Activated CD8-positive, alpha-beta memory T cell treated with anti-CD3 and anti-CD28 coated beads, Interleukin-2, amount 50 U/mL, for 4 hours (primary cell): Measurements from ENCODE around the gene FANCC.

Source experiments
- DNase-seq: peaks from one replicate; pipeline ENCODE4 v3.0.0-alpha.2; 2020

Gene FANCC

GRCh38 chr9:95095641-95096355 lies 221.7 kb downstream of the FANCC start:
- no peak for DNase-seq

- no peak for DNase-seq
Measured at GRCh38 chr9:95094002-95094401, 223.5 kb downstream of the FANCC start.

DNA sequence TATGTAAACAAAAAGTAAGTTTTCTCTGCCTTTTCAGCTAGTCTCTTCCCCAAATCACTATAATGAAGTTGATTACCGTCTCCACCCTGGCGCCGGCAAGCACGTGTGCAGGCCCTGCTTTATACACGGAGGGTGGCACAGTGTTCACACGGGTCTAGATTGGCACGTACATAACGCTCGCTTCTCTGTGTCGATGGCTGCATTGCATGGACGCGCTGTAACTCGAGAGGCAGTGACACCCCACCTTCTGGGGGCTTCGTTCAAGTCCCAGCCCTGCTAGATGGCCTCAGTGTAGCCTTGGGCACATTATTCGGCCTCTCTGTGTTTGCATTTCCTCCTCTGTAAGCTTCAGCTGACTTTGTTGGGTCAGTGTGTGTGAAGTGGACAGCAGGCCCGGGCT lies 223.9 kb downstream of the FANCC start:
- DNase-seq: no peak

GRCh38 chr9:95092262-95093072 lies 225.0 kb downstream of the FANCC start:
- DNase-seq: no peak

DNA sequence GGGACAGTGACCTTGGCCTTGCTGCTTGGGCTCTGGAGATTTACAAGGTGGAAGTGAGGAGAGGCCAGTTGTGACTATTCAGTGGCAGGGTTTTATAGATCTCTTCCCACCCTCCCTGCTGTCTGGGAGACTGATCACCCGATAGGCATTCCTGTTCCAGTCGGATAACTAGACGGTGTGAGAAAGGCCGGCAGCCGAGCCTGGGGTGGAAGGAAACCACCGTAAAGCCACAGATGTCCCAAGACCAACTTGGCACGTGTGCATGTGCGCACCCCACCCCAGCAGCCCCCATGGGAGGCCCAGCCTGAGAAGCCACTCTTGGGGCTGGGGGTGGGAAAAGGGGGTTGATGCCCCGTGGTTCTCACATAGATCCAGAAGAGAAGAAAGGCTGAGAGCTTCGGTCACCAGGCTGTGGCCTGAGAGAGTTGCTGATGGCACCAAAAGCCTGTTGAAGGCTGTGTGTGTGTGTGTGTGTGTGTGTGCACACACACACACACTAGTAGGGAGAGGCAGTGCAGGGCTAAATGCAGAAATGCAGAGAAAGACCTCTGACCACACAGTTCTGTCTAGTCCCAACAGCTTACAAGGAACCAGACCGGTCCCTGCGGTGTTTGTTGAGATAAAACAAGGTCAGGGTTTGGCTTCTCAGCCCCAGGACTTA lies 225.8 kb downstream of the FANCC start:
- no peak for DNase-seq

DNA sequence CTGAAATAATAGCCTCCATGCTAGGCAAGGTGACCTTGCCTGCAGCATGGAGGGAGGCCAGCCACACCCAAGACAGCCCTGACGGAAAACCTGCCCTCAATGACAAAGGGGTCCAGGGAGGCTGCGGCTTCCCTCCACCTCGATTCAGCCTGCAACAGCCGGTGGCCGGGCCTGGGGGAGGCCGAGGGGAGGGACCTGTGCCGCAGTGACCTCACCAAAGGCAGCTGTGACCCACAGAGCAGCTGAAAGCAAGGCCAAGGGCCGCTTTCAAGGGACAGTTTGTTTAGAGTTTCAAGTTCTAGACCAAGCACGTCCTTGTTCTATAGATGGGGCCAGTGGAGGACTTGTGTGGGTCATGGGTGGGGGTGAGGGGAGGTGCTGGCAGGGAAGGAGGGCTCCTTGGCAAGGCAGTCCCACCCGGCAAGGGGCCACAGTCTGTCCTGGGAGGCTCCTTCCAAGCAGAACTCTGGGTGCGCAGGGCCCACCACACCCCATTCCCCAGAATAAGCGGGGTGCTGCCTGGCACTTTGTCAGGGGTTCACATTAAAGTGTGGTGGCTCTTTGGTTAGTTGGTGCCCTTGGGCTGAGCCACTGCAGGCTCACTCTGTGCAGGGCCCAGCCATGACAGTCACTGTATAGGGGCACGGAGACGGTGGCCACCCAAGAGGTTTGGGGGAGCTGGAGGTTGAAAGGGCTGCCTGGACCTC lies 226.5 kb downstream of the FANCC start:
- no peak for DNase-seq

DNA sequence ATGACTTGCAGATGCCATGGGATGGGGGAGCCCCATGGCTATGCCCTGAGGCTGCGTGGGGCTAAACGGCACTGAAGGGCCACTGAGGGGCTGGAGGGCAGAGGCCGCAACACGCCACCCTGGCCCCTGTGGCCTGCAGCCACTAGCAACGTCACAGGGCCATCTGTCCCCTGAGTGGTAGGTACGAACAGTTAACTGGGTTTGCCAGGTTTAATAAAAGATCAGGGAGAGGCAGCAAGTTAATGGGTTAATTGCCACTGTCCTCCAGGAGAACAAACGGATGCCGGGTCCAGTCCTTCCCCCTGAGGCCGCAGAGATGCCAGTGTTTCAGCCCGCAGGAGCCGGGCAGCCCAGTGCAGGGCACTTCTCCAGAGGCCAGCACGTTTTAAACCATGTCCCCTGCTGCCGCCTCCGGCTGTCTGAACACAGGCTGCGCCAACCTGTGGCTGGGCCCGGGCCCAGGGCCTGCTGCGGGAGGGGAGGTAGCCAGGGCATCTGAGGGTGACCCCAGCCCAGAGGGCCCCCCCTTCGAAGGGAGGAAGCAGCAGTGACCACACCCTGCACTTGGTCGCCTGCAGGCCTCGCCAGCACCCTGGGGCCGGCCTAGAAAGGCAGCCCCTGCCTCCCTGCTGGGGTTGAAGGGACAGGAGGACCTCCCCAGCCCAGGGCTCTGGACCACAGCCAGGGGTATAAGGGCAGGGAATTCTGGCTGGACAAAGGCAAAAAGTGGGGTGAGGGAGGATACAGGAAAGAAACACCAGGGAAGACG lies 227.3 kb downstream of the FANCC start:
- no peak for DNase-seq

GRCh38 chr9:95089257-95090022 lies 228.1 kb downstream of the FANCC start:
- DNase-seq: no peak

- no peak for DNase-seq
Measured at GRCh38 chr9:95088421-95089161, 228.9 kb downstream of the FANCC start.

DNA sequence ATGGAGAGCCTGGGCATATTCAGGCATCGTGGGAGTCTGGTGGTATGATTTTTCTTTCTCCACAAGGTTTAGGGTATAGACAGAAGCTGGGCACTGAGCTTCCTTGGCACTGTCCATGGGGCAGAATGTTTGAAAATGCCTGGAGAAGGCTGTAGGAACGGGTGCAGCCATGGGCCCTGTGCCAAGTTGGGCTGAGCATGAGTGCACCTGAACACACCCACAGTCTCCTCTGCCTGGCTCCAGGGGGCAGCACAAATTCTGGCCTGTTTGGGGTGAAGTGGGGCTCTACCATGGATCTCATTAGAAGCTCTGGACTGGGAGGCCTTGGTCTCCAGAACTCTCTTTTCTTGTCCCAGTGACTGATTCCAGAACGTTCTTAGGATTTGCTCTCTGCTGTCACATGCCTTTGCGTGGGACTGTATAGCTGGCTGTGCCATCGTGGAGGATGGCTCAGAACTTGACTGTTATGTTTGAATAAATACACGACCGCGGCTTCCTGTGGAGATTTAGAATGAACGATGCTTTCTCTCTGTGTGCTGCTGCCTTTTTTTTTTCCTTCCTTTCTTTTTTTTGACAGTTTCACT lies 229.8 kb downstream of the FANCC start:
- no peak for DNase-seq

DNA sequence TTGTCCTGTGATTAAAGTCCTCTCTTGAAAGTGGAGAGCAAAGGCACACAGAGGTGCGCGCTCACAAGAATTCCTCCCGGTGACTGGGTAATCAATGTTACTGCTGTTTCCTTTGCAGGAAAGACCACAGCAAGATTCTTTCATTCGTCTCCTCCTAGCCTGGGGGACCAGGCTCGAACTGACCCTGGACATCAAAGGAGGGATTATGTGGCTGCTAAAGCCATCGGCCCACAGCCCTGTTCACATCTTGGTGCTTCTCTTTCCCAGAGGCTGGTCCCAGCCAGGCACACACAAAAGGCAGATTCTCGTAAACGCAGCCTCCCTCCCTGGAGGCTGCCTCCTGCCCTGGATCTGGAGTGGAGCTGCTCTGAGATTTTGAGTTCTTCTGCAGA lies 230.9 kb downstream of the FANCC start:
- DNase-seq: no peak

DNA sequence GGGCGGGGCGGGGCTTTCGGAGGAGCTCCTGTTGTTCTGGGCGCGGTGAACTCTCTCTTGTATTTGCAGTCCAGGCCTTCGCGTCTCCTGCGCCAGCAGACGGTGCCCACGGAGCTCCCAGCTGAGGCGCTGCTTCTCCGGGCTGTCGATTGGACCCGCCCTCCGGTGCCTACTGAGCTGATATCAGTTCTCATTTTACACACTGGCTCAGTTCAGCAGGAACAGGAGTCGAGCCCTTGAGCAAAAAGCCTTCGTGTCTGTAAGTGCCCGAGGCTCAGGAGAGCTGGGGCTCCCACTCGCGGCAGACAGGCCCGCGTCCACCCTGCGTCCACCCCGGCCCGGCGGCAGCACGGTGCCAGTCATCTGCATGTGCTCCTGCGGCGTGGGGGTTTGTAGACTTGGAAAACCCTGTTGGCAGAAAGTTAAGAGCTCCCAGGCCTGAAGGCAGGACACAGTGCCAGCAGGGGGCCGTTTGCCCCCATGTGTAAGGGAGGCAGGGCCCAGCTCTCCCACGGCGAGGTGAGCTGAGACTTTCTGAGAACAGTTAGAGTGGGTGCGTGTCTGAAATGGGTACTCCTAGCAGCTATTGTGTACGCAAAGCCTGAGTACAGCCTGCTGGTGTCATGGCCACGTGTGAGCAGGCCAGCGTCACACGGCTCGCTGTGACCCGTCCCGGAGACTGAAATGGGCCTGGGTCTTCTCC lies 231.5 kb downstream of the FANCC start:
- DNase-seq: no peak

- no peak for DNase-seq
Measured at GRCh38 chr9:95085036-95085770, 232.3 kb downstream of the FANCC start.

- no peak for DNase-seq
Measured at GRCh38 chr9:95084254-95084934, 233.1 kb downstream of the FANCC start.

DNA sequence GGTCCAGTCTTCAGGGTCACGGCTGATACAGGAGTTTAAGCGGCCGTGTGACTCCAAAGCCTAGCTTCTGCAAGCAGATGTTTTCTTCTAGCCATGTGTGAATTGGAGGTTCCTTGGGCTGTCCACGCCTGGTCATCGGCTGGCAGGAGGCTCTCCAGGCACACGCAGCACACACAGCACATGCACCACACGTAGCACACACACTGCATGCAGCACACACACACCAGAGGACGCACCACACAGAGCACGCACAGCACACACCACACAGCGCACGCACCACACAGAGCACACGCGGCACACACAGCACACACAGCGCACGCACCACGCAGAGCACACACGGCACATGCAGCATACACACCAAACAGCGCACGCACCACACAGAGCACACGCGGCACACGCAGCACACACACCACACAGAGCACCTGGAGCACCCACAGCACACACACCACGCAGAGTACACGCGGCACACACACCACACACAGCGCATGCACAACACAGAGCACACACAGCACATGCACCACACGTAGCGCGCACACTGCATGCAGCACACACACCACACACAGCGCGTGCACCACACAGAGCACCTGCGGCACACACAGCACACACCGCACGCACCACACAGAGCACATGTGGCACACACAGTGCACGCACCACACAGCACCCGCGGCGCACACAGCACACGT lies 234.3 kb downstream of the FANCC start:
- DNase-seq: no peak

DNA sequence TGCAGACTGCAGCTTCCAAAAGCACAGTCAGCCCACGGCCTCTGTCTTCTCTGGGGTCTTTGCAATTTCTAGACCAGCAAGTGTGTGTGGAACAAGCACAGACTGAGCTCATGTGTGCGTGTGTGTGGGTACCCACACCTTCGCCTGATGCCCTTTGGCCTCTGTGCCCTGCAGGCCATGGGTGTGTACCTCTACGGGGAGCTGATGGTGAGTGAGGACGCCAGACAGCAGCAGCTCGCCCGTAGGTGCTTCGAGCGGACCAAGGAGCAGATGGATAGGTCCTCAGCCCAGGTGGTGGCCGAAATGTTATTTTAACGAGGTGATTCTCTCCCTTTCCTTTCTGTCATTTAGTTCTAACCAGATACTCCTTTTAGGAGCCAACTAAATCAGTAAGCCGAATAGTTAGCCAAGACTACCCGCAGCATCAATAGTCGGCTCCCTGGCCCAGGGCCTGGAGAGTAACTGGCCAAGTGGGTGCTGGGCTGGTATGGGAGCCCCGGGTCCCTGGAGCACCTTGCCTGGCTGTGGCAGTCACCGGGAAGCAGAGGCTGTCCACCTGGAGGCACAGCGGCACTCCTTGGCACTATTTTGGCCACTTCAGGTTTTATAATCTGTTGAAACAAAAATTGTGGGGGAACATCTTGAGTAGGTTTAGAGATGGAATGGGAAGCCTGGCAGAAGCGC lies 235.0 kb downstream of the FANCC start:
- DNase-seq: no peak

GRCh38 chr9:95081998-95082397 lies 235.5 kb downstream of the FANCC start:
- DNase-seq: no peak
